GM21390 (cell line): Measurements from ENCODE around the gene LTF.

Source experiments
- ATAC-seq: cut with Tn5 transposase; IDR thresholded peaks from one replicate; pipeline ENCODE4 v1.9.1; 2021; ENCODE audit not compliant: unreplicated experiment

The LTF gene

DNA sequence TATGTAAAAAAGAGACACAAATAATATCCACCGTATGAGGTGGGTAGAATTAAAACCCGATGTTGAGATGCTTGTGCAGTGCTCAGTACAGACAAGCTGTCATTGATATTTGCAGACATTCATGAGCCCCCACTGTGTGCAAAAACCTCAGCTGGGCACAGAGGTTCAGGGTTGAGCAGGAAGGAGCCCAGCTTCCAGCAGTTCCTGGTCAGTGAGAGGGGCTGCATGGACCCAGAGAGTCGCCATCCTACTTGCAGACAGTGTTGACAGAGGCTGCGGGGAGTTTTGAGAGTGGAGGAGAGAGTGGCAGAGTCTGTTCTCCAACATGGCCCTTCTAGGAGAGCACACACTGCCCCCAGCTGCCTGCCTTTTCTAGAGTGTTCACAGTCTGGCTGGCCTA lies 6.1 kb upstream of the LTF start:
- no peak for ATAC-seq

DNA sequence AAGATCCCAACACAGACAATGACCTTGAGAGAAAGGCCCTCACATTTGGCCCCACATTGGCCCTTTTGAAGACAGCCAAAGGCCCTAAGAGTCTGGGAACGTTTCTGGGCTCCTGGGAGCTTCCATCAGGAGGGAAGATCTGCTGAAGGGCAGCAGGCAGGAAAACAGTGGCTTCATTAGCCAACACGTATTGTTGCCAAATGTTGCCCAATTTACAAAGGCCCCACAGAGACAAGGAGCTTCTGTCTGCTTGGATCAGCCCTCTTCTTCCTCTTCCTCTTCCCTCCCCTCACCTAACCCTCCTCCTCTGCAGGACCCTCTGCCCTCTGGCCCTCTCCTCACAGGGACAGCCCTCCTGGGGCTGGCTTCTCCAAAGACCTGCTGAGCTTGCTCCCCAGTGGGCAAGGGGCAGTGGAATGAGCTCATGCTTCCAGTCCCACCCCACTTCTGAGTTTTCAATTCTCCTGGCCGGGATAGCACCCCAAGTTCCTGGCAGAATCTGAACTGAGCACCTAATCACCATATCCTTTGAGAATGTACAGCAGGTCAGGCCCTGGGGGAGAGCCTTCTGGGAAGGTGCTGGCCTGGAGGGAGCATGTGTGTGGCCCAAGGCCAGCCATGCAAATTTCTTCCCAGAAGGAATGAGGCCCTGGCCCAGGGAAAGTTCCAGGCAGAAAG lies 5.1 kb upstream of the LTF start:
- ATAC-seq: no peak

GRCh38 chr3:46468753-46469600 lies 4.3 kb upstream of the LTF start:
- ATAC-seq: no peak

- ATAC-seq: no peak
Observed at GRCh38 chr3:46467562-46467961, 2.9 kb upstream of the LTF start.

DNA sequence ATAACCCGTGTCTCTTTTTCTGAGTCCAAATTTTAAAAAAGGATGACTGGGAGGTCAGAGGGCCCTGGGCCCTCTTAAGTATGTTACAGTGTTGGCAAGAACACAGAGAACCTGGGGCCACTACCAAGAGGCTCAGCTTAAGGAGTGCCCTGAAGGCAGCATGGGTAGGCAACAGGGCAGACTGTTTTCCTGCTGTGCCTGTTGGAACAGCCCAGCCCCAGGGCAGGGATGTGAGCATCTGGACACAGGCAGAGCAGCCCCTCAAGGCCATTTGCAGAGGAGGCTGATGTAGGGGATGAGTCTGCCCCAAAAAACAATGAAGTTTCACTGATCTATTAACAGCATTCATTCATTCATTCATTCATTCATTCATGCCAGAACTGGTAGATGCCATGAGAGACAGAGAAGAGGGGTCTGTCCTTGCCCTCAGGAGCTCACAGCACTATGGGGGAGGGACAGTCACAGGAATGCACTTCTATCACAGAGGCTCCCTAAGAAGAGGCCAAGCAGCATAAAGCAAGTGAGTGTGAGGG lies 2.2 kb upstream of the LTF start:
- no peak for ATAC-seq

GRCh38 chr3:46466273-46466672 lies 1.6 kb upstream of the LTF start:
- ATAC-seq: no peak

DNA sequence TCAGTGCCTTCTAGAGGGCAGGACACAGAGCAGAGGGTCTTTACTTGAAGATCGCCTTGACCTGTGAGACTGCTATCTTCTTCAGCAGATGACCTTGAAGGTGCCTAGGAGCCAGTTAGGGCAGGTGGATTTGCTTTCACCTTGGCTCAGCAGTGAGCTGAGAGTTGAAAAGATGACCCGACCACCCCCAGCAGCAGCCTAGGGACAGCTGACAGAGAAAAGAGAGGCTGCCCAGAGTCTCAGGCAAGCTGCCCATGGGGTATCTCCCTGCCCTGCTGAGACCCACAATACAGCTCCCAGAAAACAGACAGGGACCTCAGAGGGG lies 453 bp upstream of the LTF start:
- no peak for ATAC-seq

GRCh38 chr3:46463868-46464241 lies 850 bp downstream of the LTF start:
- no peak for ATAC-seq

GRCh38 chr3:46463120-46463867 lies 1.4 kb downstream of the LTF start:
- ATAC-seq: no peak

GRCh38 chr3:46462511-46462910 lies 2.2 kb downstream of the LTF start:
- ATAC-seq: no peak

GRCh38 chr3:46462111-46462510 lies 2.6 kb downstream of the LTF start:
- no peak for ATAC-seq

GRCh38 chr3:46460051-46460450 lies 4.7 kb downstream of the LTF start:
- no peak for ATAC-seq

DNA sequence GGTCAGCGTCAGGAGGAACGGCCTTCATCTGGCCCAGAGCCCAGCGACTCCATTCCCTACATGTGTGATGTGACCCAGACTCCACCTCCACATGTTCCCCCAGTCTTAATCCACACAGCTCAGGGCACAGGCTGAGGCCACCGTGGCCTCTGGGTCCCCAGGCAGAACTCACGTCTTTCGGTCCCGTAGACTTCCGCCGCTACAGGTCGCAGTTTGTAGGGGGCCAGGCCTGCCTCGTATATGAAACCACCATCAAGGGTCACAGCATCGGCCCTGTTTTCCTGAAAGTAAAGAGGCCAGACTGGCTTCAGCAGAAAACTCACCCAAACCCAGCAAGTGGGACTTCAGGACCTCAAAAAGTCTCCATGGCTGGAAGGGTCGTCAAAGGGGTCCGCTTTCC lies 8.6 kb downstream of the LTF start:
- no peak for ATAC-seq

GRCh38 chr3:46455231-46456115 lies 9.2 kb downstream of the LTF start:
- no peak for ATAC-seq

DNA sequence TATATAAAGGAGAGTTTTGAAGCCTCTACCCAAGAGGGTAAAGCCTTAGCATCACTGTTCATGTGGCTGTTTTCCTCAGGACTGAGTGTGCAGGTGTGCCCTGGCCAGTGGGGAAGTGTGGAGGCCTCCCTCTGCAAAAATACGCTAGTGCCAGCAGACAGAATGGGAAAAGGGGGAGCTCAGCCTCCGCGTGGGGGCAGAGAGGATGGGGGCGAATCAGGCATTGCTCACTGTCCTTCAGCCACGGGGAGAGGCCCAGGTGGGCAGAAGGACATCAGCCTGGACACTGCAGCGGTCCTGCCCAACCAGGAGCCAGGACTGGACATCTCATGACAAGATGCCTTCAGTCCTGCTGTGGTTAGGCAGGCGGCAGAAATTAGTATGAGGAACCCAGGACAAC lies 10.1 kb downstream of the LTF start:
- no peak for ATAC-seq

GRCh38 chr3:46454209-46454595 lies 10.5 kb downstream of the LTF start:
- no peak for ATAC-seq

GRCh38 chr3:46453526-46454208 lies 11.0 kb downstream of the LTF start:
- no peak for ATAC-seq

- no peak for ATAC-seq
Observed at GRCh38 chr3:46449755-46450552, 14.8 kb downstream of the LTF start.

GRCh38 chr3:46448721-46449120 lies 16.0 kb downstream of the LTF start:
- ATAC-seq: no peak
